HG03108 (cell line): Measurements from ENCODE around the gene LPP.

ENCODE experiments used
- ATAC-seq: cut with Tn5 transposase; IDR thresholded peaks from one replicate; pipeline ENCODE4 v1.9.1; 2021; ENCODE audit warnings: moderate library complexity; ENCODE audit not compliant: unreplicated experiment

The LPP gene

GRCh38 chr3:188351648-188352047 lies 197.7 kb downstream of the LPP start:
- no peak for ATAC-seq

GRCh38 chr3:188352196-188352927 lies 198.4 kb downstream of the LPP start:
- no peak for ATAC-seq

DNA sequence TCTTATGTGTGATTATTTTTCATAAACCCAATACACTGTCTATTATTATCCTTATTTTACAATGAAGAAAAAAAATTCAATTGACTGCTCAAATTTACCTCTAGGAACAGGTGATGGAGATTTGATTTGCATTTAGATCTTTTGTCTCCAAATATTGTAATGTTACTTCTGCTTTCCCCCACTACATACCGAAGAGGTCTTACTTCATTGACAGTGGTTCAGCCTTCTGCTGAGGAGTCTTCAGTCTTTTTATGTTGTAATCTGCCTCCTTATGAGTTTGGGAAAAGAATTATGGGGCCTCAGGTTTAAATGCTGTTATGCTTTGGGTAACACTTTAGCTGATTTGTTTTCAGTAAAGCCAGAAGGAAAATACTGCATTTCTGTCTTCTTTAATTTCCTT lies 199.5 kb downstream of the LPP start:
- ATAC-seq = no peak

- ATAC-seq = no peak
Measured at GRCh38 chr3:188358787-188359493, 205.0 kb downstream of the LPP start.

- ATAC-seq = no peak
Measured at GRCh38 chr3:188360364-188360881, 206.5 kb downstream of the LPP start.

DNA sequence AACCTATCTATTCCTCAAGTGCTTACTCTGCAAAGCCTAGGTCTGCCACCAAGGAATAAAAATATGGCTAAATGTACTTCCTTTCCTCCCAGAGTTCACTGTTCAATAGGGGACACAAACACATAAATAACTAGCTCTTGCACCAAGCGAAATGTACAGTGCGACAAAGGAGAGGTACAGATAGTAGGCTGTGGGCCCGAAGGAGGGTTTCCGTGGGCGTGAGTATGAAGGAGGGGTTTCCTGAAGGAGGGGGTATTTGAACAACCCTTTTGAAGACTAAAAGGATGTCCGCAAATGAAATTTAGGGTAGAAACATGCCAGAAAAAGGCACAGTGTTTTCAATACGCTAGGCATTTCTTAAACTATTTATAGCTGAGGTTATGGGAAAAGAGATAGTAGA lies 207.9 kb downstream of the LPP start:
- ATAC-seq = no peak

- ATAC-seq = no peak
Measured at GRCh38 chr3:188362405-188362831, 208.5 kb downstream of the LPP start.

- no peak for ATAC-seq
Measured at GRCh38 chr3:188365184-188365583, 211.2 kb downstream of the LPP start.

GRCh38 chr3:188365988-188366698 lies 212.2 kb downstream of the LPP start:
- no peak for ATAC-seq

- no peak for ATAC-seq
Measured at GRCh38 chr3:188367678-188368077, 213.7 kb downstream of the LPP start.

GRCh38 chr3:188369526-188369925 lies 215.6 kb downstream of the LPP start:
- ATAC-seq = no peak

- ATAC-seq = no peak
Measured at GRCh38 chr3:188370081-188370830, 216.3 kb downstream of the LPP start.

DNA sequence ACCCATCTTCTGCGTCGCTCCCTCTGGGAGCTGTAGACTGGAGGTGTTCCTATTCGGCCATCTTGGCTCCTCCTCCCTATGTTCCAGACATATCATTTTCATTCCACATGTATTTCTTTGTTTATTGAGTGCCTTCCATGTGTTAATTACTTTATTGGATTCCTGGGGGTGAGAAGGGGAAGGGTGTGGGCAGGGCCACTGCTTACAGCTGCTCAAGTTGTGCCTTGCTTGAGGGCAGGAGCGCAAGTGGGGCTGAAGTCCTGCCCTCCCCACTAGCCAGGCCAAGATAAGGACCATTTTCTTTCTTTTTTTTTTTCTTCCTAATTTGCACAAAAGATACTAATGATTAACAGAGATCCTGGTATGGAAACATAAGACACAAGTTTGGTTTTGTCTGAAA lies 224.8 kb downstream of the LPP start:
- ATAC-seq = no peak

DNA sequence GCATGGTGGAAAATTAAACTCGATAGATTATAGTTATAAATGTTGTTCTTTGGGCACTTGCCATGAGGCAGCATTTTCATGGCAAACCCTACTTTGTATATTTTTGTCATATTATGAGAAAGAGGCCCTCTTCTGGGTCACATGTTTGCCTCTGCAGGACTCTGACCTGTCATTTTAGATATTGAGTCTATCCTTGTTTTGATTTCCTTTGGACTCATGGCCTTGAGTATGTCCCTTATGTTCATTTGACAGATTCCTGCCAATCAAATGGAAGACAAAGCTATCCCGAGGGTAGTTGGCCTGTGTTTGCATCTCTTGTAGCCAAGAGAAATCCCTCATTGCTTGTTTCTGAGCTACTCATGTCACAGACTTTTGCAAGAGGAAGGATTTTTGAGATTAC lies 226.3 kb downstream of the LPP start:
- ATAC-seq = no peak

DNA sequence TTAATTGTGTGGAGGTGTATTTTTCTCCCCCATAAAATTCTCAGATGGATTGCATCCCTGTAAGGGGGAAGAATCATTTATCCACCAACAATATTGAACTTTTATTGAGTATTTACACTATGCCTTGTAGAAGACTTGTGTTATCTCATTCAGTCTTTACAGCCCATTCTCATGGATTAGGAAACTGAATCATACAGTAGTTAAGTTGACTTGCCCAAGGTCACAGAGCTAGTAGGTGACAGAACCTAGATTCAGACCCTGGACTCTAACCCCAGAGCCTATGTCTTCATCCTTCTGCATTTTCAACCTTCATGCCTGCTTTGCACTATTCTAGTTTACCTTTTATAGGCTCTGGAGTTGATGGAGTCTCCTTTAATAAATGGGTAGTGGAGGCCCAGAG lies 226.8 kb downstream of the LPP start:
- no peak for ATAC-seq

DNA sequence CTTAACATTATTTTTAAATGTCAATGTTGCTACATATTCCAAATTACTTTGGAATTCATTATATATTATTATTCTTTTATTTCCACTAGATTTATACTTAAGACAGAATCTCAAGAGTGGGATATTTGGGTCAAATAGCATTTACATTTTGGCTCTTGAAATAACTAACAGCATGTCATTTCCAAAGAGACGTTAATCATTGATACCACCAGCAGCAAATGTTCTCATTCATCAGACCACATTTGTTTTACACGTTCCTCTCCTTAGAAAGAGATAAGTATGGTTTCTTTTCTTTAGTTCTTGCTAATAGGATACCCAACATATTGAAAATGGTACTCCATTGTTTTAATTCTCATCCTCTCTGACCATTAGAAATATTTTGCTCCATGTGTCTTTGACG lies 229.8 kb downstream of the LPP start:
- ATAC-seq = no peak

DNA sequence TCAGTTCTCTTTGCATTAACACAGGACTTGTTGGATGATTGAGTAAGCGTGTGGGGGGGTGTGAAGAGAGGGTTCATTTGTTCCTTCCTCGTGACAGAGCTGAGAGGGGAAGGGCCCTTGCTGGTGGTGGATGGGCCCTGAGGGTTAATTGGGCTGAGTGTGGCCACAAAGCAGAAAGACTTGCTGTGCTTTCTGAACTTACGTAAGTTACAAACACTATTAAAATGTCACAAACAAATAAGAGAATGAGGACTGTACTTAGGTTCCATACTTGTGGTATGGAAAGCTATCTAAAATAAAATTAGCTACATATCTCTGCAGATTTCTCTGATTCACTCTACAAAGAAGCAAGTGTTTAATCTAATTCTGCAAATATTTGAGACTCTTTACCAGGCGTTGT lies 231.3 kb downstream of the LPP start:
- no peak for ATAC-seq

- ATAC-seq = peak; percentile 83
Measured at GRCh38 chr3:188389711-188390342, 235.9 kb downstream of the LPP start.

GRCh38 chr3:188390343-188390718 lies 236.4 kb downstream of the LPP start:
- peak; percentile 24 for ATAC-seq

DNA sequence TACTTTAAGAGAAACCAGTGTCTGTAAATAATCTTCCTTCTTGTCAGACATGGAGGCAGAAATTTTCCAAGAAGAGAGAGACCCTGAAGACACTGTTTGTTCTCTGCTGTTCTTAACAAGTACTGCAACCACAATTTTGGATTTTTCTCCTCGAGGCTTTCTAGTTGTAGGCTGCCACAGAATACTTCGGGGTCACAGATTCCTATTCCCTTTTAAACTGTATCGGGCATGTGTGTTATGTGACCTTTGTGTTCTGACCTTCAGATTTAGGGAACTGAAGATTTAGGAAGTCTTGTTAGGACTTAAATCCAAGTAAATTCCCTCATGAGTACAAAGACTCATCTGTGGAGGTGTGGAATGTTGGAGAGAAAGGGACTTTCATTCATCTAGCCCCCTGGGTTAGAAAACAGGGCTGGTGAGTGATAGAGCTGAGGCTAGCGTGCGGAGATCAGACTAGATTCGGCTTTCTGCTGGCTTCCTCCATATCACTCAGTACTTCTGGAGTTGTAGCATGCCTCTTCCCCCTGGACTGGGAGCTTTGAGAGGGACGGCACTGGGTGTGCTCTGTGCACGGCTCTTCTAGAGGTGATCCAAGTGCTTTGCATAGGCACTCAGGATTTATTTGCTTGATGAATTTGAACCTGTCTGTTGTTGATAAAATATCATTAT lies 237.0 kb downstream of the LPP start:
- ATAC-seq = peak; percentile 23
